Transverse colon (tissue), 4 donors: ENCODE measurements around the gene ONECUT1.

Source experiments
- CTCF ChIP-seq, 5 experiments: fragments of 200-600 bp in 3 of 5; fragments of 450-650 bp in 2 of 5; sonication (generic) in 3 of 5; IDR thresholded peaks; 1 replicate in 2 of 5; 2 replicates in 3 of 5; pipeline ENCODE4 v1.5.1; 2016 to 2017; ENCODE audit warnings: antibody characterized with exemption in 5 of 5, inconsistent platforms in 3 of 5, mild to moderate bottlenecking in 2 of 5, moderate library complexity in 1 of 5
- POLR2A ChIP-seq: fragments of 450-650 bp; IDR thresholded peaks from one replicate; pipeline ENCODE4 v1.6.1; 2016; ENCODE audit warnings: antibody characterized with exemption, mild to moderate bottlenecking, moderate library complexity
- POLR2AphosphoS5 ChIP-seq, 3 donors: sonication (generic); formaldehyde crosslinking; IDR thresholded peaks; one replicate each; pipeline ENCODE4 v1.6.1; 2016; ENCODE audit warnings: antibody characterized with exemption in 3 of 3

- TF ChIP-seq CTCF (IDR thresholded peaks at IDR 0.05) (no peak), POLR2AphosphoS5 (IDR thresholded peaks at IDR 0.05) (no peak), POLR2A (no peak)
Measured at GRCh38 chr15:52787549-52788098, 2.5 kb downstream of the ONECUT1 start.
